HG03045 (cell line): ENCODE results near the gene TMEM236.

Experiments used
- ATAC-seq: cut with Tn5 transposase; IDR thresholded peaks from one replicate; pipeline ENCODE4 v1.9.1; 2021; ENCODE audit warnings: mild to moderate bottlenecking, moderate library complexity; ENCODE audit not compliant: unreplicated experiment

Gene TMEM236

GRCh38 chr10:17737027-17737965 lies 14.7 kb upstream of the TMEM236 start:
- ATAC-seq: no peak

GRCh38 chr10:17740668-17741067 lies 11.3 kb upstream of the TMEM236 start:
- ATAC-seq: no peak

- ATAC-seq: no peak
Measured at GRCh38 chr10:17742918-17743317, 9.1 kb upstream of the TMEM236 start.

- ATAC-seq: no peak
Measured at GRCh38 chr10:17743437-17743836, 8.6 kb upstream of the TMEM236 start.

GRCh38 chr10:17744341-17744861 lies 7.6 kb upstream of the TMEM236 start:
- no peak for ATAC-seq

- ATAC-seq: no peak
Measured at GRCh38 chr10:17747883-17748550, 4.0 kb upstream of the TMEM236 start.

GRCh38 chr10:17749890-17750289 lies 2.1 kb upstream of the TMEM236 start:
- ATAC-seq: no peak

GRCh38 chr10:17756557-17757217 lies 4.7 kb downstream of the TMEM236 start:
- peak; percentile 93 for ATAC-seq

- no peak for ATAC-seq
Measured at GRCh38 chr10:17758200-17758599, 6.2 kb downstream of the TMEM236 start.

- ATAC-seq: no peak
Measured at GRCh38 chr10:17758896-17759295, 6.9 kb downstream of the TMEM236 start.

GRCh38 chr10:17764142-17764541 lies 12.1 kb downstream of the TMEM236 start:
- no peak for ATAC-seq

GRCh38 chr10:17765602-17766001 lies 13.6 kb downstream of the TMEM236 start:
- ATAC-seq: no peak

GRCh38 chr10:17766731-17767130 lies 14.7 kb downstream of the TMEM236 start:
- ATAC-seq: no peak

GRCh38 chr10:17768496-17768895 lies 16.5 kb downstream of the TMEM236 start:
- ATAC-seq: no peak

- no peak for ATAC-seq
Measured at GRCh38 chr10:17768957-17769356, 17.0 kb downstream of the TMEM236 start.

GRCh38 chr10:17771017-17771416 lies 19.0 kb downstream of the TMEM236 start:
- ATAC-seq: no peak

GRCh38 chr10:17779784-17780183 lies 27.8 kb downstream of the TMEM236 start:
- ATAC-seq: no peak

GRCh38 chr10:17780727-17781126 lies 28.7 kb downstream of the TMEM236 start:
- no peak for ATAC-seq

GRCh38 chr10:17781856-17782255 lies 29.9 kb downstream of the TMEM236 start:
- no peak for ATAC-seq

GRCh38 chr10:17782921-17783665 lies 31.1 kb downstream of the TMEM236 start:
- ATAC-seq: no peak

GRCh38 chr10:17783751-17784150 lies 31.8 kb downstream of the TMEM236 start:
- no peak for ATAC-seq
